OCI-LY7 (cell line): Measurements from ENCODE around the gene FADS6. TPM values are rescaled to one million over a fixed set of nuclear protein-coding genes. Genes with fewer than 3 reads are reported as not detected.

Experiments
- BruUV-seq: library from RNA; stranded (reverse); fragments of 400-500 nt; replicated peaks from 2 replicates; lab custom pipeline; 2021; lab: Mats Ljungman, UMichigan
- CTCF ChIA-PET: fragments of 300-600 bp; sonication (Branson Sonifier 250); formaldehyde crosslinking; loops from one replicate; lab custom pipeline; 2022; ENCODE audit warnings: antibody characterized with exemption; ENCODE audit not compliant: unreplicated experiment; lab: Charles Lee
- POLR2A ChIA-PET: fragments of 300-600 bp; sonication (Branson Sonifier 250); formaldehyde crosslinking; loops from one replicate; lab custom pipeline; 2022; ENCODE audit warnings: antibody characterized with exemption; lab: Charles Lee
- DNase-seq: peaks from one replicate; pipeline ENCODE4 v3.0.0-alpha.2; 2015; ENCODE audit warnings: low spot score
- H2AFZ ChIP-seq: fragments of 200-600 bp; sonication (generic), shearing (Covaris generic); 2 replicates; pipeline ENCODE4 v1.6.1; 2014; ENCODE audit warnings: mild to moderate bottlenecking, antibody characterized with exemption, low read length, moderate library complexity
- H3K27ac ChIP-seq: fragments of 200-600 bp; sonication (generic); 2 replicates; pipeline ENCODE4 v1.5.1; 2014; ENCODE audit warnings: mixed run types, low read depth, mild to moderate bottlenecking, moderate library complexity, low read length, inconsistent platforms; ENCODE audit not compliant: poor library complexity, severe bottlenecking
- H3K36me3 ChIP-seq: fragments of 200-600 bp; sonication (generic); 2 replicates; pipeline ENCODE4 v1.6.1; 2014; ENCODE audit warnings: mild to moderate bottlenecking, antibody characterized with exemption, low read length, moderate library complexity, mixed read lengths; ENCODE audit not compliant: insufficient read depth
- H3K4me1 ChIP-seq: fragments of 200-600 bp; sonication (generic); 2 replicates; pipeline ENCODE4 v1.5.1; 2014; ENCODE audit warnings: mild to moderate bottlenecking, low read length; ENCODE audit not compliant: insufficient read depth, poor library complexity, severe bottlenecking
- H3K4me2 ChIP-seq: fragments of 200-600 bp; sonication (generic); 2 replicates; pipeline ENCODE4 v1.6.1; 2014; ENCODE audit warnings: mild to moderate bottlenecking, low read length
- H3K4me3 ChIP-seq: fragments of 200-600 bp; sonication (generic); 2 replicates; pipeline ENCODE4 v1.5.1; 2014; ENCODE audit warnings: mild to moderate bottlenecking, low read depth, low read length; ENCODE audit not compliant: poor library complexity, severe bottlenecking
- H3K79me2 ChIP-seq: fragments of 200-600 bp; sonication (generic); 2 replicates; pipeline ENCODE4 v1.6.1; 2016; ENCODE audit warnings: low read depth, mild to moderate bottlenecking, low read length, moderate library complexity, mixed read lengths; ENCODE audit not compliant: insufficient read depth
- H3K9me2 ChIP-seq: fragments of 200-600 bp; sonication (generic); 2 replicates; pipeline ENCODE4 v1.6.1; 2016; ENCODE audit warnings: mild to moderate bottlenecking, low read length, mixed read lengths; ENCODE audit not compliant: insufficient read depth
- H3K9me3 ChIP-seq: fragments of 200-600 bp; sonication (generic); 2 replicates; pipeline ENCODE4 v1.6.1; 2014; ENCODE audit warnings: mild to moderate bottlenecking, mixed run types, low read length, mixed read lengths
- H4K20me1 ChIP-seq: fragments of 200-600 bp; sonication (generic); 2 replicates; pipeline ENCODE4 v1.6.1; 2014; ENCODE audit warnings: mild to moderate bottlenecking, antibody characterized with exemption, low read length, moderate library complexity, mixed read lengths; ENCODE audit not compliant: insufficient read depth
- CTCF ChIP-seq: fragments of 200-600 bp; sonication (generic); conservative IDR thresholded peaks from 2 replicates; pipeline ENCODE4 v1.5.1; 2014; ENCODE audit warnings: mild to moderate bottlenecking, antibody characterized with exemption, low read length, moderate library complexity, mixed read lengths
- EZH2phosphoT487 ChIP-seq: fragments of 200-600 bp; sonication (generic); IDR thresholded peaks from 2 replicates; pipeline ENCODE4 v1.6.1; 2018; ENCODE audit warnings: low read depth, borderline replicate concordance, mild to moderate bottlenecking, mixed run types, antibody characterized with exemption, low read length, moderate library complexity, mixed read lengths
- intact Hi-C: fragments of 100-400 bp; cut with micrococcal nuclease; formaldehyde crosslinking; loops from one replicate; pipeline ENCODE4 v1.10.0; 2022; ENCODE audit not compliant: unreplicated experiment
- total RNA-seq, 2 experiments: library from RNA; depleted of rRNA in 1 of 2; stranded (reverse); fragments of >200 nt in 1 of 2; shearing (Covaris generic) in 1 of 2; gene quantifications; 2 replicates each; pipeline ENCODE4 v1.2.3, GENCODE V29; 2014 to 2022

Gene FADS6
- total RNA-seq, 2 experiments from 2014 or later, result not detected

- Histone ChIP-seq H3K4me1 (peaks cover 11% of the 10 kb centered on the region), H3K9me2 (no peaks in the 10 kb centered on the region), H3K4me2 (no peak overlapping the region), H3K27ac (no peak overlapping the region), H4K20me1 (no peaks in the 10 kb centered on the region), H3K36me3 (no peaks in the 10 kb centered on the region), H3K79me2 (no peaks in the 10 kb centered on the region), H3K9me3 (no peaks in the 10 kb centered on the region), H2AFZ (no peak overlapping the region), H3K4me3 (no peak overlapping the region)
- ChIA-PET POLR2A (no interaction called here), CTCF (interaction anchor here (0.5 kb wide), 1 partner anchor 53 kb away, joined by 3 read pairs; no protein-coding TSS in a partner anchor)
- no TSS peak for BruUV-seq
- DNase-seq, result no peak
- intact Hi-C loops, result no loop called here
- TF ChIP-seq CTCF (no peak), EZH2phosphoT487 (no peak)
Observed at GRCh38 chr17:74850914-74851313, 42.5 kb downstream of the FADS6 start.

- no TSS peak for BruUV-seq
- Histone ChIP-seq H3K36me3 (no peaks in the 10 kb centered on the region), H3K4me3 (no peak overlapping the region), H4K20me1 (no peaks in the 10 kb centered on the region), H3K79me2 (no peaks in the 10 kb centered on the region), H3K27ac (no peak overlapping the region), H2AFZ (no peak overlapping the region), H3K4me1 (peaks cover 11% of the 10 kb centered on the region), H3K9me3 (no peaks in the 10 kb centered on the region), H3K4me2 (no peak overlapping the region), H3K9me2 (no peaks in the 10 kb centered on the region)
- TF ChIP-seq CTCF (no peak), EZH2phosphoT487 (no peak)
- ChIA-PET POLR2A (no interaction called here), CTCF (no interaction called here)
- DNase-seq, result no peak
- intact Hi-C loops, result no loop called here
Observed at GRCh38 chr17:74850310-74850709, 43.1 kb downstream of the FADS6 start.

GRCh38 chr17:74848656-74849399 lies 44.6 kb downstream of the FADS6 start:
- ChIA-PET CTCF (no interaction called here), POLR2A (no interaction called here)
- H2AFZ ChIP-seq, result no peak overlapping the region
- no peak overlapping the region for H3K4me2 ChIP-seq
- H4K20me1 ChIP-seq, result no peaks in the 10 kb centered on the region
- intact Hi-C loops, result no loop called here
- H3K4me3 ChIP-seq, result no peak overlapping the region
- no peaks in the 10 kb centered on the region for H3K9me2 ChIP-seq
- no peaks in the 10 kb centered on the region for H3K36me3 ChIP-seq
- no peak overlapping the region for H3K27ac ChIP-seq
- no peaks in the 10 kb centered on the region for H3K79me2 ChIP-seq
- TF ChIP-seq EZH2phosphoT487, result no peak
- TF ChIP-seq CTCF, result no peak
- DNase-seq, result no peak
- peaks cover 11% of the 10 kb centered on the region for H3K4me1 ChIP-seq
- no peaks in the 10 kb centered on the region for H3K9me3 ChIP-seq
- BruUV-seq, result no TSS peak
